ENCODE measurements around the gene CPZ. TPM values are rescaled to one million over a fixed set of nuclear protein-coding genes. Genes with fewer than 3 reads are reported as not detected.

Gene CPZ
- total RNA-seq, 1 donor from 2014 or later: 0.27 TPM

GRCh38 chr4:8595237-8596087 lies 2.9 kb downstream of the CPZ start:
- Histone ChIP-seq H3K9me3 (replicated peaks) (no peaks in the 10 kb centered on the region), H3K4me1 (peaks cover 13% of the 10 kb centered on the region), H3K27ac (replicated peaks) (no peak overlapping the region), H3K36me3 (no peaks in the 10 kb centered on the region), H3K4me3 (no peak overlapping the region), H3K27me3 (ENCODE audit: low read depth) (peaks cover 95% of the 10 kb centered on the region)
- intact Hi-C loops (cut with micrococcal nuclease): loop anchor here (10.0 kb wide), 2 partner anchors 131 to 351 kb away; no protein-coding TSS in a partner anchor
- no peak for DNase-seq
- TF ChIP-seq CTCF (IDR thresholded peaks at IDR 0.05; ENCODE audit: borderline replicate concordance): no peak

- Histone ChIP-seq H3K27ac (replicated peaks) (no peak overlapping the region), H3K4me3 (no peak overlapping the region), H3K4me1 (peaks cover 13% of the 10 kb centered on the region), H3K36me3 (no peaks in the 10 kb centered on the region), H3K9me3 (replicated peaks) (no peaks in the 10 kb centered on the region), H3K27me3 (ENCODE audit: low read depth) (peaks cover 95% of the 10 kb centered on the region)
- no peak for DNase-seq
- TF ChIP-seq CTCF (IDR thresholded peaks at IDR 0.05; ENCODE audit: borderline replicate concordance): no peak
- intact Hi-C loops (cut with micrococcal nuclease): loop anchor here (10.0 kb wide), 2 partner anchors 132 to 352 kb away; no protein-coding TSS in a partner anchor
These were observed 4.3 kb downstream of the CPZ start for GRCh38 chr4:8596891-8597290.

- intact Hi-C loops (cut with micrococcal nuclease): loop anchor here (10.0 kb wide), 2 partner anchors 133 to 353 kb away; no protein-coding TSS in a partner anchor
- Histone ChIP-seq H3K4me3 (no peak overlapping the region), H3K27ac (replicated peaks) (no peak overlapping the region), H3K4me1 (peaks cover 10% of the 10 kb centered on the region), H3K36me3 (no peaks in the 10 kb centered on the region), H3K27me3 (ENCODE audit: low read depth) (peaks cover 95% of the 10 kb centered on the region), H3K9me3 (replicated peaks) (no peaks in the 10 kb centered on the region)
- no peak for TF ChIP-seq CTCF (IDR thresholded peaks at IDR 0.05; ENCODE audit: borderline replicate concordance)
- DNase-seq: no peak
These were observed 4.8 kb downstream of the CPZ start for GRCh38 chr4:8597319-8597718.

- Histone ChIP-seq H3K27me3 (ENCODE audit: low read depth) (peaks cover 95% of the 10 kb centered on the region), H3K4me3 (no peak overlapping the region), H3K4me1 (peaks cover 6% of the 10 kb centered on the region), H3K36me3 (no peaks in the 10 kb centered on the region), H3K9me3 (replicated peaks) (no peaks in the 10 kb centered on the region), H3K27ac (replicated peaks) (no peak overlapping the region)
- TF ChIP-seq CTCF (IDR thresholded peaks at IDR 0.05; ENCODE audit: borderline replicate concordance): no peak
- DNase-seq: no peak
- intact Hi-C loops (cut with micrococcal nuclease): loop anchor here (10.0 kb wide), 2 partner anchors 133 to 353 kb away; no protein-coding TSS in a partner anchor
These were observed 5.2 kb downstream of the CPZ start for GRCh38 chr4:8597791-8598190.

GRCh38 chr4:8598391-8599090 lies 6.0 kb downstream of the CPZ start:
- no peaks in the 10 kb centered on the region for H3K4me1 ChIP-seq
- no peak overlapping the region for H3K27ac ChIP-seq (replicated peaks)
- no peak for TF ChIP-seq CTCF (IDR thresholded peaks at IDR 0.05; ENCODE audit: borderline replicate concordance)
- H3K27me3 ChIP-seq (ENCODE audit: low read depth): peaks cover 95% of the 10 kb centered on the region
- no peaks in the 10 kb centered on the region for H3K36me3 ChIP-seq
- H3K4me3 ChIP-seq: no peak overlapping the region
- intact Hi-C loops (cut with micrococcal nuclease): loop anchor here (10.0 kb wide), 2 partner anchors 134 to 354 kb away; no protein-coding TSS in a partner anchor
- H3K9me3 ChIP-seq (replicated peaks): no peaks in the 10 kb centered on the region
- no peak for DNase-seq

Data from left ventricle myocardium inferior (tissue), 1 donor.